Activated CD4-positive, alpha-beta T cell treated with anti-CD3 and anti-CD28 coated beads, Interleukin-2, amount 10 ng/mL, durations not matched to agents 7 days and 5 days (primary cell): ENCODE results near the gene KCNE2. TPM values are rescaled to one million over a fixed set of nuclear protein-coding genes. Genes with fewer than 3 reads are reported as not detected.
A peak's percentile ranks its signal among the peaks of the same experiment; 100 is the strongest.
"Not testable (repeated sequence)": the region's sequence is repeated elsewhere in the genome, so short reads cannot be mapped to it uniquely, and the experiment has no call there.

Source experiments
- CTCF ChIA-PET: fragments of 350-600 bp; sonication (Branson Sonifier 250); formaldehyde crosslinking; loops from one replicate; lab custom pipeline; 2021; ENCODE audit warnings: antibody characterized with exemption; lab: Charles Lee
- POLR2A ChIA-PET: fragments of 350-600 bp; sonication (Branson Sonifier 250); formaldehyde crosslinking; loops from one replicate; lab custom pipeline; 2021; ENCODE audit warnings: antibody characterized with exemption; lab: Charles Lee
- DNase-seq: peaks from one replicate; pipeline ENCODE4 v3.0.0-alpha.2; 2020
- H3K27ac Mint-ChIP-seq: one replicate; pipeline ENCODE4 v1.8.0; 2021; ENCODE audit warnings: mild to moderate bottlenecking, moderate library complexity, mixed read lengths
- H3K27me3 Mint-ChIP-seq: one replicate; pipeline ENCODE4 v1.8.0; 2021; ENCODE audit warnings: mixed read lengths
- H3K36me3 Mint-ChIP-seq: one replicate; pipeline ENCODE4 v1.8.0; 2021; ENCODE audit warnings: low read depth, mixed read lengths
- H3K4me1 Mint-ChIP-seq: one replicate; pipeline ENCODE4 v1.8.0; 2021; ENCODE audit warnings: mixed read lengths
- H3K4me3 Mint-ChIP-seq: one replicate; pipeline ENCODE4 v1.8.0; 2021; ENCODE audit warnings: mild to moderate bottlenecking, moderate library complexity, mixed read lengths
- H3K9me3 Mint-ChIP-seq: one replicate; pipeline ENCODE4 v1.8.0; 2021; ENCODE audit warnings: mixed read lengths
- total RNA-seq, 2 experiments: library from RNA; stranded (reverse); gene quantifications; one replicate each; pipeline ENCODE4 v1.2.3, GENCODE V29; 2021

The KCNE2 gene
- total RNA-seq, 2 experiments from 2014 or later: not detected

DNA sequence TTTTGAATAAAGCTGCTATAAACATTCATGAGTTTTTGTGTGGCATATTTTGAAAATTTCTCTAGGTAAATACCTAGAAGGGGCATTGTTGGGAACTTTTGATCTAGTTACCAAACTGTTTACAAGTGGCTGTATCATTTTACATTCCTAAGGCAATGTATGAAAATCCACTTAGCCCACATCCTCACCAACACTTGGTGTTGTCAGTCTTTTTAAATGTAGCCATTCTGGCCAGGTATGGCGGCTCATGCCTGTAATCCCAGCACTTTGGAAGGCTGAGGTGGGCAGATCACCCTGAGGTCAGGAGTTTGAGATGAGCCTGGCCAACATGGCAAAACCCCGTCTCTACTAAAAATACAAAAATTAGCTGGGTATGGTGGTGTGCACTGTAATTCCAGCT, 5.9 kb upstream of the KCNE2 start:
- POLR2A ChIA-PET: no interaction called here
- peaks cover 30% of the 10 kb centered on the region for H3K27me3 Mint-ChIP-seq

DNA sequence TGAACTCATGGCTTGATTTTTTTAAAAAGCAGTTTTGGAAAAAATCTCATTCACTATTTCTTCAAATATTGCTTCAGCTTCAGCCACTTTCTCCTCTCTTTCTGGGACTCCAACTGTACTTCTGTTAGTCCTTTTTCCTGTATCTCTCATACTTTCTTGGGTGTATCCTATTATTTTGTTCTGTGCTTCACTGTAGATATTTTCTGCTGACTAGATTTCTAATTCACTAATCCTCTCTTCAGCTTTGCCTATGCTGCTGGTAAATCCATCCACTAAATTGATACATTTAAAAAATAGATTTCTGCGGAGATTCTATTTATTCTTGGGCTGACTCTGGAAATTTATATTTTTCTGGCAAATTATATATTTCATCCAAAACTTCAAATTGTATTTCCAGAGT, 4.9 kb upstream of the KCNE2 start:
- no peak overlapping the region for H3K4me3 Mint-ChIP-seq
- ChIA-PET CTCF (interaction anchor here (1.5 kb wide), 1 partner anchor 11 kb away, joined by 5 read pairs; no protein-coding TSS in a partner anchor), POLR2A (no interaction called here)
- H3K27me3 Mint-ChIP-seq: peaks cover 30% of the 10 kb centered on the region
- H3K27ac Mint-ChIP-seq: no peak overlapping the region
- H3K4me1 Mint-ChIP-seq: peaks cover 8% of the 10 kb centered on the region
- no peaks in the 10 kb centered on the region for H3K36me3 Mint-ChIP-seq
- peaks cover 2% of the 10 kb centered on the region for H3K9me3 Mint-ChIP-seq
- no peak for DNase-seq

More for the DNA sequence above, 5.9 kb upstream of the KCNE2 start:
- H3K27ac Mint-ChIP-seq: no peak overlapping the region
- CTCF ChIA-PET: no interaction called here
- DNase-seq: no peak
- peaks cover 2% of the 10 kb centered on the region for H3K9me3 Mint-ChIP-seq
- H3K36me3 Mint-ChIP-seq: no peaks in the 10 kb centered on the region
- peaks cover 11% of the 10 kb centered on the region for H3K4me1 Mint-ChIP-seq
- H3K4me3 Mint-ChIP-seq: no peak overlapping the region

GRCh38 chr21:34360488-34361241, 3.1 kb upstream of the KCNE2 start:
- no peak for DNase-seq
- ChIA-PET CTCF (no interaction called here), POLR2A (no interaction called here)
- Mint-ChIP-seq H3K4me1 (peaks cover 6% of the 10 kb centered on the region), H3K4me3 (no peak overlapping the region), H3K36me3 (no peaks in the 10 kb centered on the region), H3K9me3 (peaks cover 2% of the 10 kb centered on the region), H3K27me3 (peaks cover 27% of the 10 kb centered on the region), H3K27ac (no peak overlapping the region)

GRCh38 chr21:34362136-34362444, 1.7 kb upstream of the KCNE2 start:
- DNase-seq: no peak
- POLR2A ChIA-PET: no interaction called here
- H3K27ac Mint-ChIP-seq: no peak overlapping the region
- H3K4me1 Mint-ChIP-seq: peaks cover 6% of the 10 kb centered on the region
- peaks cover 2% of the 10 kb centered on the region for H3K9me3 Mint-ChIP-seq
- CTCF ChIA-PET: interaction anchor here (0.5 to 1.5 kb wide), 4 partner anchors 14 to 745 kb away, joined by 3 to 5 read pairs (median 4); no protein-coding TSS in a partner anchor
- no peak overlapping the region for H3K4me3 Mint-ChIP-seq
- H3K36me3 Mint-ChIP-seq: no peaks in the 10 kb centered on the region
- H3K27me3 Mint-ChIP-seq: peaks cover 20% of the 10 kb centered on the region

DNA sequence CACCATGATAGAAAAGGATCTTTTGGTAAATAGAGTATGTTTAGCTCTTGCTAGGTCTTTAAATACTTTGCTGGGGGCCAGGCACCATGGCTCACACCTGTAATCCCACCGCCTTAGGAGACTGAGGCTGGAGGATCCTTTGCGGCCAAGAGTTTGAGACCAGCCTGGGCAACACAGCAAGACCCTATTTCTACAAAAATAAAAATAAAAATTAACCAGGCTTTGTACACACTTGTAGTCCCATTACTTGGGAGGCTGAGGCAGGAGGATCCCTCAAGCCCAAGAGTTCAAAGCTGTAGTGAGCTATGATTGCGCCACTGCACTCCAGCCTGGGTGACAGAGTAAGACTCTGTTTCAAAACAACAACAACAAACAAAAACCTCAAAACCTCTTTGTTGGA, 1.1 kb upstream of the KCNE2 start:
- POLR2A ChIA-PET: no interaction called here

DNA sequence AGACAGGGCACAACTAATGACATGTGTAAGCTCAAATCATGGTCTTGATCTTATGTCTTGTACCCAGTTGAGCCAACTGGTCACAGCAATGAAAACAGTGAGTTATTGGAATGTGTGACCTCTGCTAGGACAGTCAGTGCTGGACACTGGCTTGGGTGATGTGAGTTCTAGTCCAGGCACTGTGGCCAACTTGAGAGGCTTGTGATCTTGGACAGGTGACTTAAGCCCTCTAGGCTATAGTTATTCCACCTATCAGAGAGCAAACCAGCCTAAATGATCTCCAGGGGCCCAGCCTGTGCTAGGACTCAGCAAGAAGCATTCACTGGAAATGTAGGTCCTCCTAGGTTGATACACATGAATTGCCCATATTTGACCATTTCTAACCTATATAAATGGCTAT, 1.1 kb downstream of the KCNE2 start:
- Mint-ChIP-seq H3K27me3 (peaks cover 16% of the 10 kb centered on the region), H3K4me1 (peaks cover 6% of the 10 kb centered on the region), H3K4me3 (no peak overlapping the region), H3K9me3 (no peaks in the 10 kb centered on the region), H3K27ac (no peak overlapping the region), H3K36me3 (no peaks in the 10 kb centered on the region)
- no peak for DNase-seq
- ChIA-PET CTCF (no interaction called here), POLR2A (no interaction called here)

More for the DNA sequence above, 1.1 kb upstream of the KCNE2 start:
- no peak overlapping the region for H3K4me3 Mint-ChIP-seq
- H3K4me1 Mint-ChIP-seq: peaks cover 6% of the 10 kb centered on the region
- H3K27ac Mint-ChIP-seq: no peak overlapping the region
- no peaks in the 10 kb centered on the region for H3K36me3 Mint-ChIP-seq
- CTCF ChIA-PET: interaction anchor here (0.5 to 1.5 kb wide), 4 partner anchors 15 to 745 kb away, joined by 3 to 5 read pairs (median 4); no protein-coding TSS in a partner anchor
- H3K27me3 Mint-ChIP-seq: peaks cover 17% of the 10 kb centered on the region
- no peak for DNase-seq
- H3K9me3 Mint-ChIP-seq: peaks cover 2% of the 10 kb centered on the region

- Mint-ChIP-seq H3K4me3 (no peak overlapping the region), H3K27ac (no peak overlapping the region), H3K36me3 (no peaks in the 10 kb centered on the region), H3K4me1 (peaks cover 6% of the 10 kb centered on the region), H3K9me3 (no peaks in the 10 kb centered on the region), H3K27me3 (peaks cover 17% of the 10 kb centered on the region)
- POLR2A ChIA-PET: interaction anchor here (0.6 kb wide), 1 partner anchor 164 kb away, joined by 3 read pairs; no protein-coding TSS in a partner anchor
- no peak for DNase-seq
- CTCF ChIA-PET: no interaction called here
Measured at GRCh38 chr21:34365809-34366208, 2.0 kb downstream of the KCNE2 start.

DNA sequence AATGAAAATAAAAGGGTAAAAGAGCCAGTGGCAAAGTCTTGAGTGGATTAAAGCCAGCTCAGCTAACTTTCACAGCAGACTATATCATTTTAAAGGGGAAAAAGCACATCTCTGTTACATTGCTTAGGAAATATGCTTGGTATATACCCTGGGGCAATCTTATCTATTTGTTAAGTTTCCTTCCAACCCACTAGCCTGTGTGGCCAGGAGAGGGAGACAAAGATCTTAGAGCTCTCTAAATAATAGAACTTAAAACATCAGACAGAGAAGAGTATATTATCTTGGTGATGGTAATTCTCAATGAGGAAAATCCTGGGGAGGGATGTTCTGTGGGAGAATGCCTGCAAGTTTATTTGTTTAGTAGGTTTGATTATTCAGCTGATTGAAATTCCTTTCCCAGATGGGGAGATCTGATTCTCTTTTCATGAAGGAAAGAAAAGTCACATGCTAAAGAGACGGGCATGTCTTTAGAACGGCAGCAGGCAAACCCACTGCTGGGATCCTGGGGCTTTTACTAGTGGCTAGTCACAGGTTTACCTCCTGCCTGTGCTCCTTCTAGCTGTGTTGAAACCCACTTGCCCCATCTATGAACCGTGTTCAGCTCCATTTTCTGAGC, 3.6 kb downstream of the KCNE2 start:
- no peak overlapping the region for H3K27ac Mint-ChIP-seq
- no peak overlapping the region for H3K4me3 Mint-ChIP-seq
- no peaks in the 10 kb centered on the region for H3K4me1 Mint-ChIP-seq
- peak; percentile 65 for DNase-seq
- CTCF ChIA-PET: interaction anchor here (0.6 to 1.5 kb wide), 8 partner anchors 16 to 1370 kb away, joined by 3 to 9 read pairs (median 4); no protein-coding TSS in a partner anchor
- H3K9me3 Mint-ChIP-seq: no peaks in the 10 kb centered on the region
- POLR2A ChIA-PET: no interaction called here
- H3K36me3 Mint-ChIP-seq: no peaks in the 10 kb centered on the region
- H3K27me3 Mint-ChIP-seq: peaks cover 11% of the 10 kb centered on the region

DNA sequence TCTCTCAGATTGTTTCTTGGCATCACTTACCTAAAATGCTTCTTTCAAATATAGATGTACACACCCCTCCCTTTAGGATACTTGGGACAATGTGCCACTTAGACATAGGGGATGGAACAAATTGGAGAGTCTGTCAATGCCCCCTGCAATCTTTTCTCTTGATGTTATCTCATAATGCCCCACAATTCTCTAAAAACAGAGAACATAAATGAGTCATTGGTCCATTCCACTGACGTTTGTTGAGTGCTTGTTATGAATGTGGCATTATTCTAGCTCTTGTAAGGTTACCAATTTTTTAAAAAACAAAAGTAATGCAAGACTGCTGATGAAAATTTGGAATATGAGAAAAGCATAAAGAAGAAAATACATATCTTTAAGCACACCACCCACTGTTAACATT, 5.9 kb downstream of the KCNE2 start:
- H3K9me3 Mint-ChIP-seq: no peaks in the 10 kb centered on the region
- H3K27me3 Mint-ChIP-seq: peaks cover 11% of the 10 kb centered on the region
- H3K27ac Mint-ChIP-seq: no peak overlapping the region
- no peaks in the 10 kb centered on the region for H3K4me1 Mint-ChIP-seq
- no peaks in the 10 kb centered on the region for H3K36me3 Mint-ChIP-seq
- H3K4me3 Mint-ChIP-seq: no peak overlapping the region
- no peak for DNase-seq
- POLR2A ChIA-PET: no interaction called here
- CTCF ChIA-PET: no interaction called here

DNA sequence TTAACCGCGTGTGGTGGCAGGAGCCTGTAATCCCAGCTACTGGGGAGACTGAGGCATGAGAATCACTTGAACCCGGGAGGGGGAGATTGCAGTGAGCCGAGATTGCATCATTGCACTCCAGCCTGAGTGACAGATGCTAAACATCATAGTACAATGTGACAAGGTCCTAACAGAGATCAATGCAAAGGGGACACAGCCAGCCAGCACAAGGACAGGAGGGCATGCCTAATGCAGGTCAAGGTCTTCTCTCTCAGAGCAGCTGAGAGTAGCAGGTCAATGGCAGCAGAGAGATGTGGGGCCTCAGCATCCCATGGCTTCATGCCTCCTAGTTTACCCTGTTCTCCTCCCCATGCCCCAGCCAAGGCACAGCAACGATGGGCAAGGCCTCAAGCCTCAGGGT, 8.5 kb downstream of the KCNE2 start:
- Mint-ChIP-seq H3K9me3 (no peaks in the 10 kb centered on the region), H3K4me1 (no peaks in the 10 kb centered on the region), H3K4me3 (no peak overlapping the region), H3K27ac (no peak overlapping the region), H3K36me3 (no peaks in the 10 kb centered on the region), H3K27me3 (peaks cover 11% of the 10 kb centered on the region)
- ChIA-PET CTCF (no interaction called here), POLR2A (no interaction called here)
- DNase-seq: no peak

DNA sequence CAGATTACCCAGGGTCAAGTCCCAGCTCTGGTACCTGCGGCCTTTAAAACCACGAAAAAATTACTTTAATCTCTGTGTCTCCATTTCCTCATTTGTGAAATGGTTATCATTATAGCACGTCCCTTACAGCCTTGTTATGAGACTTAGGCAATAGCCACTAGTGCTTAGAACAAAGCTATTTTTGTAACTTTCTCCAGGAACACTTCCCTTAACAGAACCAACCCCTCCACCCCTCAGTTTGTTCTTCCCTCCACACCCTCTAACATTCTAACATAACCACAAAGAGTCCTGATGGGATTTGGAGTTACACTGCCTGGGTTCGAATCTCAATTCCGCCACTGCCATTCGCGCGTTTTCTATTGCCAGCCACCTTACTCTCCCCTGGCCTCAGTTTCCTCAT, 10.7 kb downstream of the KCNE2 start:
- H3K9me3 Mint-ChIP-seq, H3K4me3 Mint-ChIP-seq, H3K4me1 Mint-ChIP-seq, H3K27ac Mint-ChIP-seq, DNase-seq, CTCF ChIA-PET, H3K27me3 Mint-ChIP-seq, POLR2A ChIA-PET, H3K36me3 Mint-ChIP-seq: not testable (repeated sequence)

GRCh38 chr21:34374940-34375618, 11.3 kb downstream of the KCNE2 start, which contains the start of gene SMIM11:
Gene SMIM11 (plus strand): TSS chr21:34375507. CDS start chr21:34379505, 3,998 bp downstream.
- POLR2A ChIA-PET, DNase-seq, H3K4me1 Mint-ChIP-seq, H3K4me3 Mint-ChIP-seq, CTCF ChIA-PET, H3K9me3 Mint-ChIP-seq, H3K36me3 Mint-ChIP-seq, H3K27ac Mint-ChIP-seq, H3K27me3 Mint-ChIP-seq: not testable (repeated sequence)

- H3K9me3 Mint-ChIP-seq, H3K27me3 Mint-ChIP-seq, H3K4me3 Mint-ChIP-seq, H3K27ac Mint-ChIP-seq, POLR2A ChIA-PET, DNase-seq, CTCF ChIA-PET, H3K4me1 Mint-ChIP-seq, H3K36me3 Mint-ChIP-seq: not testable (repeated sequence)
Measured at GRCh38 chr21:34375619-34375972, 11.8 kb downstream of the KCNE2 start.
